Activated CD4-positive, alpha-beta T cell treated with anti-CD3 and anti-CD28 coated beads, Interleukin-2, amount 50 U/mL, for 48 hours (primary cell): ENCODE measurements around the gene NPHP3.
"Not testable (repeated sequence)": the region's sequence is repeated elsewhere in the genome, so short reads cannot be mapped to it uniquely, and the experiment has no call there.

Source experiments
- DNase-seq, 2 experiments: peaks; one replicate each; pipeline ENCODE4 v3.0.0-alpha.2; 2020

The NPHP3 gene

DNA sequence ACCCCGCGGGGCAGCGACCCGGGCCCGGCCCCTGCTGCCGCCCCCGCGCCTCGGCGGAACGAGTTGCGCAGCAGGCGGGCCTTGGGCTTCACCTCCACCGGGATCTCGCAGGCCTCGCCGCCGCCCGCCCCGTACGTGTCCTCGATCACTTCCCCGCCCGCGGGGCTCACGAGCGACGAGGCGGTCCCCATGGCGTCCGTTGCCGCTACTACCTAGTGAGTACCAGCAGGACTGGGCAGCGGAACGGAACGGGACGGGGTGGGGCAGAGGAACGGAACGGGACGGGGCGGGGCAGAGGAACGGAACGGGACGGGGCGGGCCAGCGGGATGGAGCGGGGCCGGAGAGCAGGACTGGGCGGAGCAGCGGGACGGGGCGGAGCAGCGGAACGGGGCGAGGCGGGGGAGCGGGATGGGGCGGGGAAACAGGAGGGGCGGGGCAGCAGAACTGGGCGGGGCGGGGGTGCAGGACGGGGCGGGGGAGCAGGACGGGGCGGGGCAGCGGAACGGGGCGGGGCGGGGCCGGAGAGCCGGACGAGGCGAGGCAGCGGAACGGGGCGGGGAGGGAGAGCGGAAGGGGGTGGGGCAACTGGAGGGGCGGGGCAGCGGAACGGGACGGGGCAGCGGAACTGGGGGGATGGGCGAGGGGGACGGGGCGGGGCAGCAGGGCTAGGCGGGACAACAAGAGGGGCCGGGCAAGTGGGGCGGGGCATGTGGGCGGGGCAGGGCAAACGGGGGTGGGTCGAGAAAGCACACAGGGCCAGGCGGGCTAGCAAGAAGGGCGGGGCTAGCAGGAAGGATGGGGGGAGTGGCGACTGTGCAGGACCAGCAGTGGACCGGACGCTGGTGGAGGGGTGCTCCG, at the start of gene NPHP3:
Gene NPHP3 (minus strand): TSS at position 245 of the 859 bp plus-strand sequence. CDS start 54 bp downstream, at position 191.
- peak; percentile 93 to 98 for DNase-seq

GRCh38 chr3:132758740-132759139, 36.5 kb upstream of the NPHP3 start:
- DNase-seq = no peak

- no peak for DNase-seq
Observed at GRCh38 chr3:132756108-132756650, 34.0 kb upstream of the NPHP3 start.

DNA sequence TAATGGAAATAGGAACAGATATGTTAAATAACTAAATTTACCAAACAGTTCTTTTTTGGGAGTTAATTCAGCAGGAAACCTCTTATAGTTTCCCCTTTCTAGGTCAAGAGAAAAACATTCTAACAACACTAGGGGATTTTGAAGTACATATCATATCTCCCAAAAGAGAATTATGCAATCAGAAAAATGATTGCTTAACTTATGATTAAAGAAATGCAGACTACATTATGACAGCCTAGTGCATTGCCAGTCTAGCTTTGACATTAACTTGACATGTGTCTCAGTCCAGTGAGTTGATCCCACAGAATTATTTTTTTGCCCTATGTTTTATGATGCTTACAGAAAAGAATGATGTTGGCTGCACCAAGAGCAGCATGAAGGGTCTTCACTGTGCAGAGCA, 31.7 kb upstream of the NPHP3 start:
- DNase-seq = no peak

DNA sequence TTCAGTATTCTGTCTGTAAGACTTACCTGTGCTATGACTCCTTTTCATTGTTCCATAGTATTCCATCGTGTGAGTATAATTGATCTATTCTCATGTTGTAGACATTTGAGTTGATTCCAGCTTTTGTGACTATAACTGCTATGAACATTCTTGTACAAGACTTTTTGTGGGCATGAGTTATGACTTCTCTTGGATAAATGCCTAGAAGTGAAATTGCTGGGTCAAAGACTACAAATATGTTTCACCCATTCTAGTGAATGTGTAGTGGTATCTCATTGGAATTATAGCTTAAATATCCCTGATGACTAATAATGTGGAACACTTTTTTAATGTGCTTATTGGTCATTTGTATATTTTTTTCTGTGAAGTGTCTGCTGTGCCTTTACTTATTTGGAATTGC, 27.6 kb upstream of the NPHP3 start:
- DNase-seq = no peak

- not testable (repeated sequence) for DNase-seq
Observed at GRCh38 chr3:132746720-132747119, 24.5 kb upstream of the NPHP3 start.

DNA sequence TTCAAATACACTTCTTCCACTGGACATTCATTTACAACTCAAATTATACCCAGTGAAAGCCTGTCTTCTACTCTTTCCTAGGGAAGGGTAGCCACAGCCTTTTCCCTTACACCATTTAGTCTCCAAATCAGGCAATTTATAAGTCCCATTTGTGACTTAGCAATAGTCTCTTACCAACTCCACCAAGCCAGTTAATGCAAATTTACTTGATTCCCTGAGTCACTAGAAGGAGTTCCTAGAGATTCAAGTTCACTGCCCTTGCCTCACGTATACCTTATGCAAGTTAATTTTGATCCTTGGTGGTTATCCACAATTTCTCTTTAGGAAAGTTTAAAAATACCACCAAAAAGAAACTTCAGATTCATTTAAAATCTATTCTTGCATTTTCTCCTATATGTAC, 16.1 kb upstream of the NPHP3 start:
- no peak for DNase-seq

- DNase-seq = no peak
Observed at GRCh38 chr3:132735589-132735988, 13.4 kb upstream of the NPHP3 start.

DNA sequence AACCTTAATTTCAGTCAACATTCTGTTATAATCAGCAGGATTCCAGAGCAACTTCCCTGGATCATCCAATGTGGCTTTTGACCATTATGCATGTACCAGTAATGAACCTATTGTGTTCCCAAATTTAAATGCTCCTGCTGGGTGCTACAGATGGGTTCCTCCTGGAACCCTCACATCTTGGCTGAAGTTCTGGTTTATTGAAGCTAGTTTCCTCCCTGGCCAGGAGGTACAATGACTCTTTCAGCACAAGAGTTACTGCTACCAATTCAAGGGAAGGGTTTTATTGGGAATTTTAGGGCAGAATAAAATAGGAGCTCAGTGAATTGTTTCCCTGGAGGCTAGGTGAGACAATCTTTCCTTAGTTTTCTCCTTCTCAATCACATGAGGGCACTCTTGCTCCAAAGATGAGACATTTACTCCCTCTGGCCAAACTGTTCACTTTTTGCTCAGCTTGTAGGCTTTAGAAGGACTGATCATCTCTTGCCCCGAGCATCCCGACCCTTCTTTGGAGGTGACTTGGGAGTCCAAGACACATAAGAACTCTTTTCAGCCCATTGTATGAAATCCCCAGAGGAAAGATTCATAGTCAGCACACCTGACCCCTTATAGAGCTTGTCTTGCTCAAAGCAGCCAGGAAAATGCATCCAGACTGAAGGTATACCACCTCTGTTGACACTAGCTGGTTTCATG, 8.8 kb upstream of the NPHP3 start:
- no peak for DNase-seq

- no peak for DNase-seq
Observed at GRCh38 chr3:132726341-132726823, 4.2 kb upstream of the NPHP3 start.

- DNase-seq = no peak
Observed at GRCh38 chr3:132723024-132723950, 1.1 kb upstream of the NPHP3 start.

GRCh38 chr3:132721479-132722164, 587 bp downstream of the NPHP3 start:
- DNase-seq = peak; percentile 9 to 54

- no peak for DNase-seq
Observed at GRCh38 chr3:132720228-132720627, 2.0 kb downstream of the NPHP3 start.

- DNase-seq = no peak
Observed at GRCh38 chr3:132716372-132716771, 5.8 kb downstream of the NPHP3 start.

DNA sequence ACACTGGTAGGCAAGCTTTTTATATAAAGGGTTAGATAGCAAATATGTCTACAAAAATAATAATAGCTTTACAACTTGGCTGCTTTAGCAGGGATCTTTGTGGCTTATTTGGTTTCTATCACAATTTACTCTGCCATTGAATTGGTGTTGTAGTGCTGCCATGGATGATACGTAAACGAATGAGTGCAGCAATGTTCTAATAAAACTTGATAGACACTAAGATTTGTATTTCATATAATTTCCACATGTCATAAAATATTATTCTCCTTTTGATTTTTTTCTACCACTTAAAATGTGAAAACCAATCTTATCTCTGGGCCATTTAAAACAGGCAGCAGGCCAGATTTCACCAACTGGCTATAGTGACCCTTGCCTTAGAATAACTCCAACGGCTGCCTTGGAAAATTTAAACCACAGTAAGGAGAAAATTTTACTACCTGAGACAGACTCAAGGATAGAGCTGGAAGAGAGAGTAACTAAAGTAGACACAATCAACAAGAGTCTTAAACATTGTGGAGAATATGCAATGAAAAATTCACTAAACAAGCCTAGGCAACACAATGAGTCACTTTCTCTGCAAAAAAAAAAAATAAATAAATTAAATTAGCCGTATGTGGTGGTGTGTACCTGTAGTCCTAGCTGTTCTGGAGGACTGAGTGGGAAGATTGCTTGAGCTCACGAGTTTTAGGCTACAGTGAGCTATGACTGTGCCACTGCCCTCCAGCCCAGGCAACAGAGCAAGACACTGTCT, 8.1 kb downstream of the NPHP3 start:
- no peak for DNase-seq

DNA sequence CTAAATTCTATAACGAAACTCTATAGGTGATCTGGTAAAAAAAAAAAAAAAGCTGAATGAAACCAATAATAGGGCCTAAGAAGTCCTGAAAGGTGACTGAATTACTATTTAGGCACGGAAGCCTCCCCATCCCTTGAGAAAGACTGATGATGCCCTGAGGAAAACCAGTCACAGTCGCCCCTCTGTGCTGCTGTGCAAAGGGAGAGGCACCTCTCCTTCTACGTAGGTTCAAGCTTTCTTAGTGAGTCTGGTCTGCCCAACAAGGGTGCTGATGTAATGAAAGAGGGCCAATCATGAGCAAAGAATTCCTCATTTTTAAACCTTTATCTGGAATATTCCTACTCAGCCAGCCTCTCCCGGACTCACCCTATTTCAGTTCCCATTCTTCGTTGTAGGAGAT, 11.9 kb downstream of the NPHP3 start:
- no peak for DNase-seq

- DNase-seq = no peak
Observed at GRCh38 chr3:132709761-132710160, 12.4 kb downstream of the NPHP3 start.

DNA sequence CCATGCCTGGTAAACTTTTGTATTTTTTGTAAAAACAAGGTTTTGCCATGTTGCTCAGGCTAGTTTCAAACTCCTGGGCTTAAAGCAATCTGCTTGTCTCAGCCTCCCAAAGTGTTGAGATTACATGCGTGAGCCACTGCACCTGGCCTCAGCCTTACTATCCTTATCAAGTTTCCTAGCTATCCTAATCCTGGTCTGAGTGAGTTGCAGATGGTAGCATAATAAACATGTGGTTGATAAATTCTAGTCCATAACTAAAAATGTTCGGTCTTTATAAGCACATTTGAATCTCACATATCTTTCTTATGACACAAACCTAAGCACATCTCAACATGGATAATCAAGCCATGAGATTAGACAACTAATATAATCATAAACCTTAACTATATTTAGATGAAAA, 18.5 kb downstream of the NPHP3 start:
- DNase-seq = no peak

DNA sequence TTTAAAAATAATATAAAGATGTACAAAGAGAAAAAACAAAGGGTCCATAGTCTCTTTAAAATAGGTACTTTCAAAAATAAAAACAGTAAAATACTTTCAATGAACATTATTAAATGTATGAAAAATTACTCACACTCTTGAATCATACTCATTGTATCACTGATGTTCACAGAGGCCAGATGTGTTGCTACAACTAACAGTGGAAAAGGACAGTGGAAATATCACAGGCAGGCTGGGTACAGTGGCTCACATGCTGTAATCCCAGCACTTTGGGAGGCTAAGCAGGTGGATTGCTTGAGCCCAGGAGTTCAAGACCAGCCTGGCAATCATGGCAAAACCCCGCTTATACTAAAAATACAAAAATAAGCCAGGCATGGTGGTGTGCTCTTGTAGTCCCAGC, 26.8 kb downstream of the NPHP3 start:
- DNase-seq = no peak

DNA sequence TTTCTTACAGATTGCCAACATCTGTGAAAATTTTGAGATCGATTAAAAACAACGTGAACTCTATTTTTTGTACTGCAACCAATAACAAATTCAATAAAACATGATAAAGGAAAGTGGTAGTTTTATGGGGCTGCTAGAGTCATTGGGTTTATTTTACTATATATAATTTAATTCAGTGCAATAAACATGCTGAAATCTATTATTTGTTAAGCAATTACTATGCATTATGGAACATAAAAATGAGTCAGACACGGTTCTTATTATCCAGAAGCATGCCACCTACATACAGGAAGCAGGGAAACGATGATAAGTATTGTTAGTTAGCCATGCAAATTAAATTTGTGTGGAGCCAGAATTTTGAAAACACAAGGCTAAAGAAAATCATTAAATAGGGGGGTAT, 27.2 kb downstream of the NPHP3 start:
- DNase-seq = no peak

DNA sequence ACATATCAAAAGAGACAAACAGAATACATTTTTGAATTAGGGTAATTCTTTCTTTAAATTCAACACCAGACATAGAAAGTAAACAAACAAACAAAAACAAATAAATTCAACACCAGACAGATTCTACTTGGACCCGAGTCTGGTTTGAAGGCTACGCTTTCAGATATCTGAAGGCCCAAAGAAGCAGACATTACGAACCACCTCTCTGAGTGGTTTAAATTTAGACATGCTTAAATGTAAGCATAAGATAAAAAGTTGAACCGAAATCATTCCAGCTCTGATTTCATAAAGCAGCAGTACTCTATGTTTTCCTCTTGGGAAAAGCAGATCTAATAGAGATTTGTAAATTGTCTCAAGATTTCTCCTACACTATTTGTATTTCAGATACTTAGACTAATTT, 32.2 kb downstream of the NPHP3 start:
- no peak for DNase-seq
